GM18520 (cell line): ENCODE data around the gene DGKZ.

Experiments
- ATAC-seq: cut with Tn5 transposase; IDR thresholded peaks from one replicate; pipeline ENCODE4 v1.9.1; 2021; ENCODE audit not compliant: unreplicated experiment

The DGKZ gene

GRCh38 chr11:46345131-46345597, 2.1 kb upstream of the DGKZ start:
- no peak for ATAC-seq

- ATAC-seq, result no peak
Observed at GRCh38 chr11:46345881-46346484, 1.3 kb upstream of the DGKZ start.

GRCh38 chr11:46347637-46348311, 511 bp downstream of the DGKZ start:
- ATAC-seq, result no peak

- no peak for ATAC-seq
Observed at GRCh38 chr11:46348566-46349401, 1.5 kb downstream of the DGKZ start.

- ATAC-seq, result no peak
Observed at GRCh38 chr11:46350695-46351094, 3.4 kb downstream of the DGKZ start.

- ATAC-seq, result no peak
Observed at GRCh38 chr11:46351148-46351547, 3.9 kb downstream of the DGKZ start.

GRCh38 chr11:46351606-46352005, 4.3 kb downstream of the DGKZ start:
- ATAC-seq, result no peak

GRCh38 chr11:46352063-46352841, 5.0 kb downstream of the DGKZ start:
- ATAC-seq, result no peak

GRCh38 chr11:46353698-46354097, 6.4 kb downstream of the DGKZ start:
- no peak for ATAC-seq

- no peak for ATAC-seq
Observed at GRCh38 chr11:46356924-46357482, 9.7 kb downstream of the DGKZ start.

- ATAC-seq, result no peak
Observed at GRCh38 chr11:46357483-46357936, 10.2 kb downstream of the DGKZ start.

- ATAC-seq, result no peak
Observed at GRCh38 chr11:46359953-46360352, 12.7 kb downstream of the DGKZ start.

- no peak for ATAC-seq
Observed at GRCh38 chr11:46360878-46361277, 13.6 kb downstream of the DGKZ start.

GRCh38 chr11:46361283-46362155, 14.3 kb downstream of the DGKZ start:
- ATAC-seq, result peak; percentile 49

- no peak for ATAC-seq
Observed at GRCh38 chr11:46362156-46363030, 15.1 kb downstream of the DGKZ start.

- ATAC-seq, result no peak
Observed at GRCh38 chr11:46363031-46363407, 15.8 kb downstream of the DGKZ start.

GRCh38 chr11:46363455-46364005, 16.3 kb downstream of the DGKZ start:
- no peak for ATAC-seq

GRCh38 chr11:46364056-46364455, 16.8 kb downstream of the DGKZ start:
- no peak for ATAC-seq
